ENCODE data around the gene OR14A2.

GRCh38 chr1:247680171-247680570, 67.8 kb downstream of the OR14A2 start:
- TF ChIP-seq POLR2A (IDR thresholded peaks at IDR 0.05; ENCODE audit: low read depth, low read length) (no peak), TAF1 (IDR thresholded peaks at IDR 0.05; ENCODE audit: borderline replicate concordance, low read depth, low read length) (no peak)
